HG02642 (cell line): Measurements from ENCODE around the gene FRMD6.
A peak's percentile ranks its signal among the peaks of the same experiment; 100 is the strongest.

ENCODE experiments used
- ATAC-seq: cut with Tn5 transposase; IDR thresholded peaks from one replicate; pipeline ENCODE4 v1.9.1; 2021; ENCODE audit warnings: mild to moderate bottlenecking; ENCODE audit not compliant: unreplicated experiment, poor library complexity

Gene FRMD6

GRCh38 chr14:51651388-51652167, at the start of gene FRMD6:
Gene FRMD6, plus strand, starts transcription at chr14:51651910. Its CDS starts 37,927 bp downstream, at chr14:51689837.
- peak; percentile 79 for ATAC-seq

- no peak for ATAC-seq
Observed at GRCh38 chr14:51602310-51602709, 49.4 kb upstream of the FRMD6 start.

GRCh38 chr14:51603495-51603894, 48.2 kb upstream of the FRMD6 start:
- no peak for ATAC-seq

GRCh38 chr14:51604073-51604472, 47.6 kb upstream of the FRMD6 start:
- no peak for ATAC-seq

GRCh38 chr14:51605575-51605974, 46.1 kb upstream of the FRMD6 start:
- ATAC-seq: no peak

- no peak for ATAC-seq
Observed at GRCh38 chr14:51607711-51608110, 44.0 kb upstream of the FRMD6 start.

GRCh38 chr14:51609251-51609954, 42.3 kb upstream of the FRMD6 start:
- no peak for ATAC-seq

- no peak for ATAC-seq
Observed at GRCh38 chr14:51609955-51610283, 41.8 kb upstream of the FRMD6 start.

- no peak for ATAC-seq
Observed at GRCh38 chr14:51610771-51611170, 40.9 kb upstream of the FRMD6 start.

- no peak for ATAC-seq
Observed at GRCh38 chr14:51612449-51612848, 39.3 kb upstream of the FRMD6 start.

- ATAC-seq: no peak
Observed at GRCh38 chr14:51613416-51613815, 38.3 kb upstream of the FRMD6 start.

GRCh38 chr14:51614707-51615106, 37.0 kb upstream of the FRMD6 start:
- no peak for ATAC-seq

GRCh38 chr14:51616256-51616655, 35.5 kb upstream of the FRMD6 start:
- no peak for ATAC-seq

- ATAC-seq: no peak
Observed at GRCh38 chr14:51616724-51617409, 34.8 kb upstream of the FRMD6 start.

- ATAC-seq: no peak
Observed at GRCh38 chr14:51619561-51619960, 32.1 kb upstream of the FRMD6 start.

- no peak for ATAC-seq
Observed at GRCh38 chr14:51620056-51620455, 31.7 kb upstream of the FRMD6 start.

- ATAC-seq: peak; percentile 56
Observed at GRCh38 chr14:51621654-51622053, 30.1 kb upstream of the FRMD6 start.

GRCh38 chr14:51622376-51622775, 29.3 kb upstream of the FRMD6 start:
- ATAC-seq: no peak

- ATAC-seq: no peak
Observed at GRCh38 chr14:51624955-51625569, 26.6 kb upstream of the FRMD6 start.

GRCh38 chr14:51626185-51626584, 25.5 kb upstream of the FRMD6 start:
- no peak for ATAC-seq

- ATAC-seq: no peak
Observed at GRCh38 chr14:51626788-51627187, 24.9 kb upstream of the FRMD6 start.
